Measurements from ENCODE around the gene DAB2IP.

Gene DAB2IP

GRCh38 chr9:121610638-121610953 is 40.8 kb upstream of the DAB2IP start:
- TF ChIP-seq CTCF (IDR thresholded peaks at IDR 0.05): no peak

DNA sequence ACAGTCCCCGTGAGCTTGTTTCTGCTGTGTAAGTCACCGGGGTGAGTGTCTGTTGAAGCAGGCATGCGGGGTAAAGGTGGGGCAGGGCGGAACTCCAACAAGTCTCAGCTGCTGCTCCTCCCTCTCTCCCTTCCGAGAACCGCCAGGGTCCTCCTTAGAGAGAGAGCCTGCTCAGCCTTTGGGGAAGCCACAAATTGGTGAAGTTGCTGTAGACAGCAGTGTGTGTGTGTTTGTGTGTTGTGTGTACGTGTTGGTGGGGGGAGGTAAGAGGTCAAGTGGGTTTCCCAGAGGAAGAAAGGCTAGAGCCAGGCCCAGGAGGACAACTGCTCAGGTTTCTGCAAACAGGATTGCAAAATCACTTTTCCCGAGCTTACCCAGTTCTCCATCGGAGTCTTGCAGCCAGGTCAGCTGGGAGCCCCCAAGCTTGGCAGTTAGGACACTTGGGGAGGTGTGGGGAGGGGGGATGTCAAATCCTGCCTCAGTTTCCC is 38.9 kb upstream of the DAB2IP start:
- TF ChIP-seq CTCF (IDR thresholded peaks at IDR 0.05): no peak

DNA sequence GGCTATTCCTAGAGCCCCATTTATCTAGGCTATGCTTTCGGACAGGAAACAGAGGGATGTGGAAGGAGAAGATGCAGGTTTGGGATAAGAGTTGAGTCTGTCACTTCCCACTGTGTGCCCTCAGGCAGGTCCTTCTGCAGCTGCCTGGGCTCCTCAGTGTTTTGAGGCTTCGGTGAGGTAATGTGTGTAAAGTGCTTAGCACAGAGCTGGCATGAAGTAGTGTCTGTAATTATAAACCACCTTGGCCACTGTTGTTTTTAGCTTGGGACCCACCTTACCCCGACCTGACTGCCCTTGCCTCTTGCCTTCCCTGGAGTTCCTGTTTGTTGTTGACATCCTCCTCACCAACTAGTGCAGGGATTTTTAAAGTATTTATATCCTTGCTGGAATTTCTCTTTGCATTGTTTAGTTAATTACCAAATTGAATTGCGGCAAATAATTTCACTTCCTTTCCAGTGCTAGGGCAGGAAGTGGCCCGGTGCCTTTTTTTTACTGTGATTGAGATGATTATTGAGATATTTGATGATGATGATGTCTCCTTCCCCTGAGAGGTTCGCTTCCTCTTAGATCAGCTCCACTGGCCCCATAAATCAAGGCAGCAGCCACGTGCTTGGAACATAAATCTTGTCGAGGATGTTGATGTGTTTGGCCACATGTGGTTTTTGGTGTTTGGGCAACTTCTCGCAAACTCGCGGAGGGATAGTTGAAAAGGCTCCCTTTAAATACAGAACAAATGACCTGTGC is 38.3 kb upstream of the DAB2IP start:
- no peak for TF ChIP-seq CTCF (IDR thresholded peaks at IDR 0.05)

DNA sequence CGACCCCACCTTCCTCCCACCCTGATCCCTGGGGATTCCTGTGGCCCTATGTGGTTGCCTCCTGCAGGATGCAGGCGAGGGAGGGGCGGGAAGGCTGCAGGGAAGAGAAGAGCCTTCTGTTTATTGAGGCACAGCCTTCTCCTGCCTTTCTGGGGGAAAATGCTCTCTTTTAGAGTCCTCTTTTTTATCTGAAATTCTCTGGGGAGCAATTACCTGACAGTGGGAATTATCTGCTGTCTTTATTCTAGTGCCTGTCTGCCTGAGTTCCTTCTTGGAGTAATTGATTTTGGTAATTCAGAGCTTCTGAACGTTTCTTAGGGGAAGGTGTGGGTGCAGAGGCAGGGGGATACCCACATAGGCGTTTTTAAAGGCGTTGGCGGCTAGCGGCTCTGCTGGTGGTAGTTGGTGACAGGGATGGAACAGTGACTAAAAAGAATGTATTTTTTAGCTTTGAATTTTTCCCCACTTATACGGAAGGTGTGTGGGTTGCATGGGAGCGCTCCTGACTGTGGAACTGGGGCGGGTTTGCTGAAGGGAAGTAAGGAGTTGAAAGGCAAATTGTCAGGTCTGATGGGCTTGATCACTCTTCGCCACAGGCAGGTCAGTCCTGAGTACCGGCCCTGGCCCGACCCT is 35.2 kb upstream of the DAB2IP start:
- no peak for TF ChIP-seq CTCF (IDR thresholded peaks at IDR 0.05)

DNA sequence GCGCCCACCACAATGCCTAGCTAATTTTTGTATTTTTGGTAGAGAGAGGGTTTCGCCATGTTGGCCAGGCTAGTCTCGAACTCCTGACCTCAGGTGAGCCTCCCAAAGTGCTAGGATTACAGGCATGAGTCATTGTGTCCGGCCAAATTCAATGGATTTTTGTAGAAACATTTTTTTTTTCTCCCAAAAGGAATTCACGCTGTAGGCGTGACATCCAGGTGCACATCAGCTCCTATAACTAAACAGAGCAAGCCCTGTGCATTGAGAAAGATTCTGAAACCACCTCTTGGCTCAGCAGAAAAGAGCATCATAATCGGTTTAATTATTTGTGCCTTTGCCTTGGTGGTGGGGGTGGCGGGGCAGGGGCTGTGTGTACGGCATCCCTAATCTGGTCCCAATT is 32.9 kb upstream of the DAB2IP start:
- no peak for TF ChIP-seq CTCF (IDR thresholded peaks at IDR 0.05)

GRCh38 chr9:121619545-121620324 is 31.7 kb upstream of the DAB2IP start:
- no peak for TF ChIP-seq CTCF (IDR thresholded peaks at IDR 0.05)

GRCh38 chr9:121620325-121620673 is 31.1 kb upstream of the DAB2IP start:
- no peak for TF ChIP-seq CTCF (IDR thresholded peaks at IDR 0.05)

All from LNCAP (cell line).